ENCODE results near the gene PWWP2B.
"Not testable (repeated sequence)": the region's sequence is repeated elsewhere in the genome, so short reads cannot be mapped to it uniquely, and the experiment has no call there.

The PWWP2B gene

GRCh38 chr10:132381741-132382140 is 15.3 kb upstream of the PWWP2B start:
- H3K9me3 ChIP-seq (ENCODE audit: control insufficient read depth, insufficient read depth, low read length): no peaks in the 10 kb centered on the region
- H3K4me1 ChIP-seq (ENCODE audit: insufficient read depth, low read length): no peaks in the 10 kb centered on the region
- H3K9ac ChIP-seq (ENCODE audit: low read depth, low read length): no peak overlapping the region

GRCh38 chr10:132382231-132382922 is 14.6 kb upstream of the PWWP2B start:
- Histone ChIP-seq H3K9me3 (ENCODE audit: control insufficient read depth, insufficient read depth, low read length) (no peaks in the 10 kb centered on the region), H3K9ac (ENCODE audit: low read depth, low read length) (no peak overlapping the region), H3K4me1 (ENCODE audit: insufficient read depth, low read length) (0 out of 2 replicates have a peak, but pooled peaks cover under 1% of the 10 kb centered on the region), H3K36me3 (ENCODE audit: insufficient read depth, low read length) (no peaks in the 10 kb centered on the region)

More at GRCh38 chr10:132381741-132382140, 15.3 kb upstream of the PWWP2B start:
- no peaks in the 10 kb centered on the region for H3K36me3 ChIP-seq (ENCODE audit: insufficient read depth, low read length)

GRCh38 chr10:132383101-132383500 is 13.9 kb upstream of the PWWP2B start:
- Histone ChIP-seq H3K9ac (ENCODE audit: low read depth, low read length) (no peak overlapping the region), H3K9me3 (ENCODE audit: control insufficient read depth, insufficient read depth, low read length) (no peaks in the 10 kb centered on the region), H3K4me1 (ENCODE audit: insufficient read depth, low read length) (0 out of 2 replicates have a peak, but pooled peaks cover 4% of the 10 kb centered on the region), H3K36me3 (ENCODE audit: insufficient read depth, low read length) (no peaks in the 10 kb centered on the region)

GRCh38 chr10:132383751-132384196 is 13.2 kb upstream of the PWWP2B start:
- H3K9me3 ChIP-seq (ENCODE audit: control insufficient read depth, insufficient read depth, low read length): no peaks in the 10 kb centered on the region
- 0 out of 2 replicates have a peak, but pooled peaks cover 4% of the 10 kb centered on the region for H3K4me1 ChIP-seq (ENCODE audit: insufficient read depth, low read length)
- H3K9ac ChIP-seq (ENCODE audit: low read depth, low read length): no peak overlapping the region
- H3K36me3 ChIP-seq (ENCODE audit: insufficient read depth, low read length): no peaks in the 10 kb centered on the region

GRCh38 chr10:132384618-132385388 is 12.2 kb upstream of the PWWP2B start:
- no peaks in the 10 kb centered on the region for H3K36me3 ChIP-seq (ENCODE audit: insufficient read depth, low read length)
- H3K9ac ChIP-seq (ENCODE audit: low read depth, low read length): no peak overlapping the region

GRCh38 chr10:132385389-132385667 is 11.7 kb upstream of the PWWP2B start:
- H3K9me3 ChIP-seq (ENCODE audit: control insufficient read depth, insufficient read depth, low read length): no peaks in the 10 kb centered on the region
- H3K9ac ChIP-seq (ENCODE audit: low read depth, low read length): no peak overlapping the region
- H3K4me1 ChIP-seq (ENCODE audit: insufficient read depth, low read length): 0 out of 2 replicates have a peak, but pooled peaks cover 4% of the 10 kb centered on the region
- H3K36me3 ChIP-seq (ENCODE audit: insufficient read depth, low read length): no peaks in the 10 kb centered on the region

More at GRCh38 chr10:132384618-132385388, 12.2 kb upstream of the PWWP2B start:
- Histone ChIP-seq H3K9me3 (ENCODE audit: control insufficient read depth, insufficient read depth, low read length) (no peaks in the 10 kb centered on the region), H3K4me1 (ENCODE audit: insufficient read depth, low read length) (0 out of 2 replicates have a peak, but pooled peaks cover 4% of the 10 kb centered on the region)

GRCh38 chr10:132385721-132386418 is 11.1 kb upstream of the PWWP2B start:
- Histone ChIP-seq H3K9me3 (ENCODE audit: control insufficient read depth, insufficient read depth, low read length) (no peaks in the 10 kb centered on the region), H3K9ac (ENCODE audit: low read depth, low read length) (no peak overlapping the region), H3K36me3 (ENCODE audit: insufficient read depth, low read length) (no peaks in the 10 kb centered on the region), H3K4me1 (ENCODE audit: insufficient read depth, low read length) (0 out of 2 replicates have a peak, but pooled peaks cover 4% of the 10 kb centered on the region)

GRCh38 chr10:132386419-132386831 is 10.6 kb upstream of the PWWP2B start:
- Histone ChIP-seq H3K36me3 (ENCODE audit: insufficient read depth, low read length) (no peaks in the 10 kb centered on the region), H3K9me3 (ENCODE audit: control insufficient read depth, insufficient read depth, low read length) (no peaks in the 10 kb centered on the region), H3K9ac (ENCODE audit: low read depth, low read length) (no peak overlapping the region), H3K4me1 (ENCODE audit: insufficient read depth, low read length) (0 out of 2 replicates have a peak, but pooled peaks cover 4% of the 10 kb centered on the region)

GRCh38 chr10:132386896-132387295 is 10.1 kb upstream of the PWWP2B start:
- not testable (repeated sequence) for H3K36me3 ChIP-seq (ENCODE audit: insufficient read depth, low read length); H3K9me3 ChIP-seq (ENCODE audit: control insufficient read depth, insufficient read depth, low read length); H3K9ac ChIP-seq (ENCODE audit: low read depth, low read length); H3K4me1 ChIP-seq (ENCODE audit: insufficient read depth, low read length)

- H3K4me1 ChIP-seq (ENCODE audit: insufficient read depth, low read length): 0 out of 2 replicates have a peak, but pooled peaks cover 4% of the 10 kb centered on the region
- peak overlapping the region; percentile 25 for H3K9ac ChIP-seq (ENCODE audit: low read depth, low read length)
- no peaks in the 10 kb centered on the region for H3K9me3 ChIP-seq (ENCODE audit: control insufficient read depth, insufficient read depth, low read length)
- no peaks in the 10 kb centered on the region for H3K36me3 ChIP-seq (ENCODE audit: insufficient read depth, low read length)
Observed at GRCh38 chr10:132387764-132388210, 9.2 kb upstream of the PWWP2B start.

GRCh38 chr10:132388891-132389432 is 8.0 kb upstream of the PWWP2B start:
- Histone ChIP-seq H3K4me1 (ENCODE audit: insufficient read depth, low read length) (0 out of 2 replicates have a peak, but pooled peaks cover 4% of the 10 kb centered on the region), H3K9me3 (ENCODE audit: control insufficient read depth, insufficient read depth, low read length) (no peaks in the 10 kb centered on the region), H3K9ac (ENCODE audit: low read depth, low read length) (no peak overlapping the region), H3K36me3 (ENCODE audit: insufficient read depth, low read length) (no peaks in the 10 kb centered on the region)

- Histone ChIP-seq H3K9ac (ENCODE audit: low read depth, low read length) (no peak overlapping the region), H3K36me3 (ENCODE audit: insufficient read depth, low read length) (no peaks in the 10 kb centered on the region)
Observed at GRCh38 chr10:132389433-132390169, 7.4 kb upstream of the PWWP2B start.

GRCh38 chr10:132390170-132390920 is 6.7 kb upstream of the PWWP2B start:
- Histone ChIP-seq H3K9me3 (ENCODE audit: control insufficient read depth, insufficient read depth, low read length) (no peaks in the 10 kb centered on the region), H3K4me1 (ENCODE audit: insufficient read depth, low read length) (0 out of 2 replicates have a peak, but pooled peaks cover 4% of the 10 kb centered on the region), H3K36me3 (ENCODE audit: insufficient read depth, low read length) (no peaks in the 10 kb centered on the region), H3K9ac (ENCODE audit: low read depth, low read length) (no peak overlapping the region)

More at GRCh38 chr10:132389433-132390169, 7.4 kb upstream of the PWWP2B start:
- 0 out of 2 replicates have a peak, but pooled peaks cover 4% of the 10 kb centered on the region for H3K4me1 ChIP-seq (ENCODE audit: insufficient read depth, low read length)
- no peaks in the 10 kb centered on the region for H3K9me3 ChIP-seq (ENCODE audit: control insufficient read depth, insufficient read depth, low read length)
